Large intestine (tissue), 3 donors: ENCODE measurements around the gene PPT1. TPM values are rescaled to one million over a fixed set of nuclear protein-coding genes. Genes with fewer than 3 reads are reported as not detected.

Source experiments
- DNase-seq, 2 donors: peaks; one replicate each; pipeline versions ENCODE4 v3.0.0 to v3.0.0-alpha.2; 2013
- H3K27ac ChIP-seq: one replicate; pipeline ENCODE4 v1.5.1; 2013; ENCODE audit warnings: low read length
- H3K27me3 ChIP-seq: 2 replicates; pipeline ENCODE4 v1.6.1; 2013; ENCODE audit warnings: low read length; ENCODE audit not compliant: control insufficient read depth, insufficient read depth
- H3K36me3 ChIP-seq: 2 replicates; pipeline ENCODE4 v1.6.1; 2013; ENCODE audit warnings: low read length; ENCODE audit not compliant: control insufficient read depth, insufficient read depth
- H3K4me1 ChIP-seq: one replicate; pipeline ENCODE4 v1.6.1; 2013; ENCODE audit warnings: low read length; ENCODE audit not compliant: control insufficient read depth, insufficient read depth
- H3K4me3 ChIP-seq: one replicate; pipeline ENCODE4 v1.5.1; 2013; ENCODE audit warnings: low read length
- H3K9me3 ChIP-seq: one replicate; pipeline ENCODE4 v1.6.1; 2013; ENCODE audit warnings: mild to moderate bottlenecking, low read depth, low read length, moderate library complexity; ENCODE audit not compliant: control insufficient read depth
- WGBS: methylation state at CpG from one replicate; pipeline ENCODE4 v1.1.5; 2013; ENCODE audit warnings: low lambda C conversion rate; ENCODE audit not compliant: insufficient coverage; 5-methylcytosine and 5-hydroxymethylcytosine counted together
- polyA plus RNA-seq: library from polyadenylated mRNA; unstranded; fragments of 120-200 nt; gene quantifications from one replicate; pipeline ENCODE4 v1.2.1, GENCODE V29; 2013

PPT1 gene
- polyA plus RNA-seq, 1 donor: 66.3 TPM

- 94% methylated on average over 2 of the region's 5 CpGs for WGBS
- Histone ChIP-seq H3K9me3 (no peaks in the 10 kb centered on the region), H3K36me3 (peaks cover 18% of the 10 kb centered on the region), H3K27me3 (no peaks in the 10 kb centered on the region), H3K4me3 (no peak overlapping the region), H3K4me1 (peaks cover 24% of the 10 kb centered on the region), H3K27ac (no peak overlapping the region)
- DNase-seq: no peak
Observed at GRCh38 chr1:40056519-40057309, 40.3 kb downstream of the PPT1 start.

GRCh38 chr1:40053138-40053887 is 43.7 kb downstream of the PPT1 start:
- Histone ChIP-seq H3K9me3 (no peaks in the 10 kb centered on the region), H3K27me3 (no peaks in the 10 kb centered on the region), H3K36me3 (peaks cover 14% of the 10 kb centered on the region), H3K27ac (no peak overlapping the region), H3K4me1 (peaks cover 12% of the 10 kb centered on the region), H3K4me3 (no peak overlapping the region)
- 100% methylated on average over 1 of the region's 11 CpGs for WGBS
- no peak for DNase-seq

GRCh38 chr1:40050863-40051262 is 46.2 kb downstream of the PPT1 start:
- no peak overlapping the region for H3K4me3 ChIP-seq
- H3K27me3 ChIP-seq: no peaks in the 10 kb centered on the region
- DNase-seq: no peak
- no CpG with 5 or more reads among the region's 3 CpGs for WGBS
- H3K36me3 ChIP-seq: peaks cover 11% of the 10 kb centered on the region
- H3K4me1 ChIP-seq: peaks cover 7% of the 10 kb centered on the region
- no peak overlapping the region for H3K27ac ChIP-seq
- no peaks in the 10 kb centered on the region for H3K9me3 ChIP-seq

DNA sequence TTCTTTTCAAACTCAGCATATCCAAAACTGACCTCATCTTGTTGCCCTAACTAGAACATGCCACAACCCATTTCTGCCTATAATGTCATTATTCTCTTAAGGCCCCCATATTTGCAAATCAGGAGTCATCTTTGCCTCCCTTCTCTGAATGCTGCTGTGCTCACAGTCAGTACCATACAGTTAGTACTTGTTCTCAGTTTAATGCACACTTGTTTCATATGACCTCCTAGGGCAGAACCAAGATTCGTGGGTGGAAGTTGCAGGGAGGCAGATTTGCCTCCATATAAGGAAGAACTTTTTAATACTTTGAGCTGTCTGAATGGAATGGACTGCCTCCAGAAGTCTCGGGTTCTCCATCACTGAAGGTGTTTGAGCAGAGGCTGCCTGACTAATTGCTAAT is 47.3 kb downstream of the PPT1 start:
- no peak overlapping the region for H3K27ac ChIP-seq
- peaks cover 3% of the 10 kb centered on the region for H3K4me1 ChIP-seq
- H3K27me3 ChIP-seq: no peaks in the 10 kb centered on the region
- DNase-seq: no peak
- H3K9me3 ChIP-seq: no peaks in the 10 kb centered on the region
- no peak overlapping the region for H3K4me3 ChIP-seq
- H3K36me3 ChIP-seq: peaks cover 13% of the 10 kb centered on the region
- WGBS: no CpG with 5 or more reads among the region's 2 CpGs

DNA sequence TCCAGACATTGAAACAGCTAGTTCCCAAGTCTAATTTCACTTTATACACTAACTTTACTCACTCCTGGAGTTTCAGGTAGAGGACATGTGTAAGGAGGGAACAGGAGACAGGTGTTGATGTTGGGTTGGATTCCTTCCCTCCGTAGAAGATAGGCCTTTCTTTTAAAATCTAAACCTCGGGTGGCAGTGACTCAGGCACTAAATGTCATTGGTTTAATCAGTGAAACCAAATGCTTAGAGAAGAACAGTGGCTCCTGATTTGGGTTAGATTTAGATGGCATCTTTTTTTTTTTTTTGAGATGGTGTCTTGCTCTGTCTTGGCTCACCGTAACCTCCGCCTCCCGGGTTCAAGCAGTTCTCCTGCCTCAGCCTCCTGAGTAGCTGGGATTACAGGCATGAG is 49.3 kb downstream of the PPT1 start:
- WGBS: no CpG with 5 or more reads among the region's 5 CpGs
- Histone ChIP-seq H3K36me3 (peaks cover 13% of the 10 kb centered on the region), H3K4me3 (no peak overlapping the region), H3K27me3 (no peaks in the 10 kb centered on the region), H3K9me3 (no peaks in the 10 kb centered on the region), H3K27ac (no peak overlapping the region), H3K4me1 (no peaks in the 10 kb centered on the region)
- DNase-seq: no peak

DNA sequence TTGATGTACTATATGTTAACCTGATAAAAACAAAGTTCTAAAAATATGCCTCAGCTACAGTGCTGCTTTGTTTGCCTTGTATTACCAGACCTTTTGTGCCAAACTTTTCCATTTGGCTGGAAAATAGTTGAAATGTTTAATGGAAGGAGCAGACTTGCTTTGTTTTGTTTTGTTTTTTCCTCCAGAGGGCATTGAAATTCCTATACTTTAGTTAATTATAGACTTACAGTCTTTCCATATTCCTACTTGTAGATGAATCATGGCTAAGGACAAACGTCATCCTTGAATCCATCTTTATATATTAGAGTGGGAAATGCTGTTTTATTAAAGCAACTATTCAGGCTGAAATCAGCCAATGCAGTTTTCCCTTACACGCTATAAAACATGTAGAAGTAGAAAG is 49.8 kb downstream of the PPT1 start:
- H3K4me1 ChIP-seq: peaks cover 3% of the 10 kb centered on the region

GRCh38 chr1:40045766-40046165 is 51.3 kb downstream of the PPT1 start:
- no peak overlapping the region for H3K27ac ChIP-seq
- H3K4me1 ChIP-seq: peaks cover 3% of the 10 kb centered on the region

More for the DNA sequence above, 49.8 kb downstream of the PPT1 start:
- H3K36me3 ChIP-seq: peaks cover 13% of the 10 kb centered on the region
- no CpG with 5 or more reads among the region's 2 CpGs for WGBS
- H3K27me3 ChIP-seq: no peaks in the 10 kb centered on the region
- H3K9me3 ChIP-seq: no peaks in the 10 kb centered on the region
- no peak for DNase-seq
- no peak overlapping the region for H3K4me3 ChIP-seq
- no peak overlapping the region for H3K27ac ChIP-seq

GRCh38 chr1:40045182-40045581 is 51.9 kb downstream of the PPT1 start:
- H3K4me1 ChIP-seq: peaks cover 3% of the 10 kb centered on the region
- no peaks in the 10 kb centered on the region for H3K9me3 ChIP-seq
- H3K27me3 ChIP-seq: no peaks in the 10 kb centered on the region
- no peak for DNase-seq
- H3K4me3 ChIP-seq: no peak overlapping the region
- WGBS: no CpG with 5 or more reads among the region's 4 CpGs
- H3K36me3 ChIP-seq: peaks cover 6% of the 10 kb centered on the region
- H3K27ac ChIP-seq: no peak overlapping the region

More at GRCh38 chr1:40045766-40046165, 51.3 kb downstream of the PPT1 start:
- Histone ChIP-seq H3K4me3 (no peak overlapping the region), H3K27me3 (no peaks in the 10 kb centered on the region), H3K9me3 (no peaks in the 10 kb centered on the region), H3K36me3 (peaks cover 7% of the 10 kb centered on the region)
- WGBS: no CpG with 5 or more reads among the region's 3 CpGs
- no peak for DNase-seq

GRCh38 chr1:40044110-40044509 is 52.9 kb downstream of the PPT1 start:
- Histone ChIP-seq H3K4me1 (peaks cover 7% of the 10 kb centered on the region), H3K36me3 (peaks cover 2% of the 10 kb centered on the region), H3K9me3 (no peaks in the 10 kb centered on the region), H3K4me3 (no peak overlapping the region), H3K27ac (no peak overlapping the region), H3K27me3 (no peaks in the 10 kb centered on the region)
- 83% methylated on average over 2 of the region's 3 CpGs for WGBS
- no peak for DNase-seq

DNA sequence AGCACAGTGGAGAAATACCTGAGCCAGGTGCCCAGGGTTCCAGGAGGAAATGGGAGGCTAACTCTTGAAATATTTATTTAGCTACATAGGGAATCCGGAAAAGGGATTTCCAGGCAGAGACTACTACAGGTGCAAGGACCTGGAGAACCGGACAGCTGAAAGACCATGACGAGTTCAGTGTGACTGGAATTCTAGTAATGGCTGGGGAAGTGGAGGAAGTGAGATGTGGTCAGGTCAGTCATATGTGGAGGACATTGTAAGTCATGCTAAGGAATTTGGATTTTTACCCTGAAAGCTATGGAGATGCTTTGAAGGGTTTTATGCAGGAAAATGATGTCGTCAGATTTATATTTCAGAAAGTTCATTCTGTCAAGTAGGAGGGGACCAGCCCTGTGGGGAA is 54.7 kb downstream of the PPT1 start:
- Histone ChIP-seq H3K9me3 (no peaks in the 10 kb centered on the region), H3K36me3 (peaks cover 2% of the 10 kb centered on the region), H3K4me1 (peaks cover 18% of the 10 kb centered on the region), H3K27me3 (no peaks in the 10 kb centered on the region), H3K27ac (no peak overlapping the region), H3K4me3 (no peak overlapping the region)
- no peak for DNase-seq
- 100% methylated on average over 3 of the region's 4 CpGs for WGBS
